WERI-Rb-1 (cell line): Measurements from ENCODE around the gene CRYBA1.

Experiments used
- DNase-seq: peaks from one replicate; pipeline ENCODE4 v3.0.0-alpha.2; 2020
- H3K27ac ChIP-seq: fragments of 250-450 bp; sonication (Bioruptor Pico); 2 replicates; pipeline ENCODE4 v1.5.1; 2020; ENCODE audit warnings: mild to moderate bottlenecking, moderate library complexity
- H3K27me3 ChIP-seq: fragments of 250-450 bp; sonication (Bioruptor Pico); 2 replicates; pipeline ENCODE4 v1.5.1; 2021; ENCODE audit warnings: mild to moderate bottlenecking, low read depth, moderate library complexity; ENCODE audit not compliant: insufficient read depth, severe bottlenecking
- H3K36me3 ChIP-seq: fragments of 250-450 bp; sonication (Bioruptor Pico); 2 replicates; pipeline ENCODE4 v1.5.1; 2020; ENCODE audit warnings: mild to moderate bottlenecking, moderate library complexity
- H3K4me3 ChIP-seq: 2 replicates; pipeline ENCODE4 v1.5.1; 2011; ENCODE audit warnings: low read depth, mild to moderate bottlenecking, control low read depth, low read length
- H3K9me3 ChIP-seq: fragments of 250-450 bp; sonication (Bioruptor Pico); 2 replicates; pipeline ENCODE4 v1.5.1; 2021; ENCODE audit warnings: mild to moderate bottlenecking, moderate library complexity; ENCODE audit not compliant: severe bottlenecking
- TF ChIP-seq, protein P1 (sequence below): IDR thresholded peaks from 2 replicates; pipeline ENCODE4 v1.5.1; 2011; ENCODE audit warnings: low read depth, mild to moderate bottlenecking, control low read depth, inconsistent platforms, low read length

CRYBA1 gene

GRCh38 chr17:29210879-29211278 lies 35.8 kb upstream of the CRYBA1 start:
- TF ChIP-seq, protein P1, sequence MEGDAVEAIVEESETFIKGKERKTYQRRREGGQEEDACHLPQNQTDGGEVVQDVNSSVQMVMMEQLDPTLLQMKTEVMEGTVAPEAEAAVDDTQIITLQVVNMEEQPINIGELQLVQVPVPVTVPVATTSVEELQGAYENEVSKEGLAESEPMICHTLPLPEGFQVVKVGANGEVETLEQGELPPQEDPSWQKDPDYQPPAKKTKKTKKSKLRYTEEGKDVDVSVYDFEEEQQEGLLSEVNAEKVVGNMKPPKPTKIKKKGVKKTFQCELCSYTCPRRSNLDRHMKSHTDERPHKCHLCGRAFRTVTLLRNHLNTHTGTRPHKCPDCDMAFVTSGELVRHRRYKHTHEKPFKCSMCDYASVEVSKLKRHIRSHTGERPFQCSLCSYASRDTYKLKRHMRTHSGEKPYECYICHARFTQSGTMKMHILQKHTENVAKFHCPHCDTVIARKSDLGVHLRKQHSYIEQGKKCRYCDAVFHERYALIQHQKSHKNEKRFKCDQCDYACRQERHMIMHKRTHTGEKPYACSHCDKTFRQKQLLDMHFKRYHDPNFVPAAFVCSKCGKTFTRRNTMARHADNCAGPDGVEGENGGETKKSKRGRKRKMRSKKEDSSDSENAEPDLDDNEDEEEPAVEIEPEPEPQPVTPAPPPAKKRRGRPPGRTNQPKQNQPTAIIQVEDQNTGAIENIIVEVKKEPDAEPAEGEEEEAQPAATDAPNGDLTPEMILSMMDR, result no peak
- Histone ChIP-seq H3K4me3 (no peak overlapping the region), H3K27ac (no peak overlapping the region), H3K36me3 (no peaks in the 10 kb centered on the region), H3K9me3 (no peaks in the 10 kb centered on the region), H3K27me3 (no peaks in the 10 kb centered on the region)
- DNase-seq, result no peak

GRCh38 chr17:29212094-29212631 lies 34.5 kb upstream of the CRYBA1 start:
- Histone ChIP-seq H3K9me3 (no peaks in the 10 kb centered on the region), H3K27ac (no peak overlapping the region), H3K27me3 (no peaks in the 10 kb centered on the region), H3K4me3 (no peak overlapping the region), H3K36me3 (no peaks in the 10 kb centered on the region)
- DNase-seq, result no peak
- TF ChIP-seq, protein P1, result no peak

DNA sequence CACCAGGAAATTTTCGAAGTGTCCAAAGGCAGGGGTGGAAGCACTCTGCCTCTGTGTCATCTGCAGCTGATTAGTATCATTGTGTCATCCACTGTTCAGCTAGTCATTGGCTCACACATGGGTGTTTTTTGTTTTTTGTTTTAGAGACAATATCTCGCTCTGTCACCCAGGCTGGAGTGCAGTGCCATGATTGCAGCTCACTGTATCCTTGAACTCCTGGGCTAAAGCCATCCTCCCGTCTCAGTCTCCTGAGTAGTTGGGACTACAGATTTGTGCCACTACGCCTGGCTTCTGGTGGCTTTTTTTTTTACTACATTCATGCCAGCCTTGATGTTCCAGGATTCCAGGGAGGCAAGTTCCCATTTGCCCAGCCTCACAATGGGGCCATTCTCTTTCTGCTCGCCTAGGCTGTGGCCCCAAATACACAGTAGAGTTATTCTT lies 34.0 kb upstream of the CRYBA1 start:
- H3K9me3 ChIP-seq, result no peaks in the 10 kb centered on the region
- no peaks in the 10 kb centered on the region for H3K27me3 ChIP-seq
- DNase-seq, result no peak
- no peak overlapping the region for H3K27ac ChIP-seq
- no peak overlapping the region for H3K4me3 ChIP-seq
- no peaks in the 10 kb centered on the region for H3K36me3 ChIP-seq
- TF ChIP-seq, protein P1, result no peak

DNA sequence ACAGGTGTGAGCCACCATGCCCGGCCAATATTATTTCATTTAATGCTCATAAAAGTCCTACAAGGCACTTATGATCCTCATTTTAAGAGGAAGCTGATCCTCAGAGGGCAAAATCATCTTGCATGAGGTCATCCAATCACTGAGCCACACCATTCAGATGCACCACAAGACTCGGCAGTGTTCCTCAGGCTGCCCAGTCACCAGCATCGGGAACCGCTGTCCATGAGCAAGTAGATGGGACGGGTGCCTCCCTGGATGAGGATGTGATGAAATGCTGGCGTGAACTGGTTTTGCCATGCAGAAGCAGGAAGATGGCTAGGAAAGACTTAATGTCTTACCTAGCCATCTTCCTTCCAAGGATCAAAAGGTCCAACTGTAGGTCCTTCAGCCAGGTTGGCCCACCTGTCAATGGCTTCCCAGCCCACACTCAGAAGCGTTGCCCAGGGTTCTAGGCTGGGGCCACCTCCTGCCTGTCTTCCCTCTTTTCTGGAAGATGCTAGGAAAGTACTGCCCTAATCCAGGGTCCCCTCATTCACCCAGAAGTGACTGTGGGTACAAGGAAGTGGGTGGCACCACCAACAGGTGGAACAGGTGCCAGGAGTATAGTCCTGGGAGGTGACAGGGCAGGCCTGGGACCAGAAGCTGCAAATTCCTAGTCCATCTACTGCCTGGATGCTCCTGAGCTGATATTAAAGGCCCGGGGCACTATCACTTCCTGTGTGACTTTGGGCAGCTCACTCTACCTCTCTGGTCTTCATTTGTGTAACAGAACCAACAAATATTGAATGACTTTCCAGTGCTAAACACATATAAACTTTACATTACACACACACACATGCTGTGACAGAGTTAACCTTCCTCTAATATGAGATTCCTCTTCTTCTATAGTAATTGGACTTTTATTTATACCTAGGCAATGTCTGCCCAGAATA lies 32.2 kb upstream of the CRYBA1 start:
- H3K27ac ChIP-seq, result no peak overlapping the region
- no peak overlapping the region for H3K4me3 ChIP-seq
- no peak for DNase-seq
- TF ChIP-seq, protein P1, result no peak
- H3K27me3 ChIP-seq, result no peaks in the 10 kb centered on the region
- H3K36me3 ChIP-seq, result no peaks in the 10 kb centered on the region
- H3K9me3 ChIP-seq, result no peaks in the 10 kb centered on the region

DNA sequence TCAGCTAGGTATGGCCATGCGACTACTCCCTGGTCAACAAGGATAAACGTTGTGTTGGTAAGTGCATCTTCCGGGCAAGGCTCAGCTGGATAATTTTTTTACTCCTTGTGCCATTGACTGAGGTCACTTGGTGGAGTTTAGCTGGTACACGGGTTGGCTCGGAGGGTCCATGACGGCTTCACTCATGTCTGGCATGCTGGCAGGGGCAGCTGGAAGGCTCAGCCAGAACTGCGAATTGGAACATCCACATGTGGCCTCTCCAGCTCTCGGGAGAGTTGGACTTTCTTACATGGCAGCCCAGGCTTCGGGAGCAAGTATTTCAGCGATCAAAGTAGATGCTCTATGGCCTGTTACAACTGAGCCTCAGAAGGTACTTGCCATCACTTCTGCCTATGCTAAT lies 31.5 kb upstream of the CRYBA1 start:
- no peaks in the 10 kb centered on the region for H3K36me3 ChIP-seq
- H3K4me3 ChIP-seq, result no peak overlapping the region
- no peaks in the 10 kb centered on the region for H3K9me3 ChIP-seq
- no peak for DNase-seq
- TF ChIP-seq, protein P1, result no peak
- no peaks in the 10 kb centered on the region for H3K27me3 ChIP-seq
- no peak overlapping the region for H3K27ac ChIP-seq
